HuH-7 (cell line): ENCODE data around the gene PRB3.
A peak's percentile ranks its signal among the peaks of the same experiment; 100 is the strongest.

ENCODE experiments used
- DNase-seq: peaks from one replicate; pipeline ENCODE4 v3.0.0; 2011; ENCODE audit warnings: low spot score

PRB3 gene

DNA sequence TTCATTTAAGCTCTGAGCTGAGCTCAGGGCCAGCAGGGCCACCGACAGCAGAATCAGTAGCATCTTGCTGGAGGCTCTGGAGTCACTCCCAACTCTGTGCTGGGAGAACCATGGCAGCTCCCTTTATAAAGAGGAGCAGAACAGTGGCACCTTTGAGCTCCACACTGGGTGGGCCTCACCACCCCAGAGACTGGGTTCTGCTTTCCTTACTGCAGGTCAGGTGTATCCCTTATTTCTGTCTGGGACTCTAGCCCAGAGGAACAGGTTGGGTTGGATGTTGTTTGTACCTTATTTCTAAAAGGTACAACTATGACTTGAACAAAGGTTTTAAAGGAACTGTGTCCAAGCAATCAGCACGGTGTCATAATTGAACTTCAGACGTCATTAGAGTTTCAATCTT, at the start of gene PRB3:
TSS of gene PRB3 (minus strand) at position 101 of the 400 bp plus-strand sequence. CDS start at position 63, 38 bp downstream.
- no peak for DNase-seq

DNA sequence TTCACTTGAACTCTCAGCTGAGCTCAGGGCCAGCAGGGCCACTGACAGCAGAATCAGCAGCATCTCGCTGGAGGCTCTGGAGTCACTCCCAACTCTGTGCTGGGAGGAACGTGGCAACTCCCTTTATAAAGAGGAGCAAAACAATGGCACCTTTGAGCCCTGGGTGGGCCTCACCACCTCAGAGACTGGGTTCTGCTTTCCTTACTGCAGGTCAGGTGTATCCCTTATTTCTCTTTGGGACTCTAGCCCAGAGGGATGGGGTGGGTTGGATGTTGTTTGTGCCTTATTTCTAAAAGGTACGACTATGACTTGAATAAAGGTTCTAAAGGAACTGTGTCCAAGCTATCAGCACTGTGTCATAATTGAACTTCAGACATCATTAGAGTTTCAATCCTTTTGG, 40.8 kb upstream of the PRB3 start, which contains the start of gene PRB4:
TSS of gene PRB4 (minus strand) at position 101 of the 400 bp plus-strand sequence. CDS start at position 63, 38 bp downstream.
- no peak for DNase-seq

DNA sequence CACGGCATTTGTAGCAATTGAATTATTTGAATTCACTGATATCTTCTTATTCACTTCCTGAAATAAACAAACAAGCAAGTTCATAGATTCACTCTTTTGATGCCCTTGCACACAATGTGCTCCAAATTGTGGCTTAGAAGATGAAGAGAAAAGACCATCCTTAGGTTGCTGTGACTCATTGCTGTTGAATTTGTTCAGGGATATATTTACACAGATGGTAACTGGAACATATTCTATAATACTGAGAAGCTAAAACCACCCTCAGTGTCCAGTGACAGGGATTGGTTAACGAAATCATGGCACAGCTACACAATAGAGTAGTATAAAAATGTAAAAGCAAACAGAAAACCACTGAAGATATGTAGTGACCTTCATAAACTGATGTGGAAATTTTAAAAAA, 37.6 kb upstream of the PRB3 start:
- no peak for DNase-seq

DNA sequence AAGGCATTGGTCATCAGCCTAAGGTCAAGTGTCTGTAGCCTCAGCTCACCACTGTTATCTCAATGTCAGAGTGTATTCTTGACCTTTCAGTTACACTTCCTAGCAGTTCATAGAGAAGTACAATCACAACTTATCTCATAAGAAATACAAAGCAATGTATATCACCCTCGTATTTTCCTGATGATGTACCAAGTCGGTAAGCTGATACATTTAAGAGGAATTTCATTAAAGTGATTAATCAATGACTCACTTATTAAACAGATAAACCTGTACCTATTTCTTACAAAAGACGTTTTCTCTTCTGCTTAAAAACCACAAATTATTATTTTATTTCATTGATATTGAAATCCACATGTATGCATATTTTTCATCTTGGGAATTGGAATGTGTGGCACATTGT, 3.9 kb upstream of the PRB3 start:
- no peak for DNase-seq

DNA sequence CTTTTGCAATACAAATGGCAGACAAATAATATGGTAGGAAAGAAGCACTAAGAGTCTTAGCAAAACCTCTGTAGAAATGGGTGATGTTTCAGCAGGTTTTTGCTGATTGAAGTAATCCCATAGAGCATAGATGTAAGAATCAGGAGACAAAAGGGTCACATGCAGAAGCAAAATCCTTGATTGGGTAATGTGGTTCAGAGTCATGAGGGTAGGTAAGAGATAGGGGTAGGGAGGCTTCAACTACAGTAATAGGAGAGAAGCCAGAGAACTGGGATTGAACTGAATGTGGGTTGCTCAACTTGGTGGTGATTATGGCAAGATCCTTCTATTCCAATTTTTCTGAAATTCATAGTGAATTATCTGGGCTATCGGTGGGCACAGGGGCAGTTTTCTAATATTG, 5.0 kb downstream of the PRB3 start:
- DNase-seq = no peak

DNA sequence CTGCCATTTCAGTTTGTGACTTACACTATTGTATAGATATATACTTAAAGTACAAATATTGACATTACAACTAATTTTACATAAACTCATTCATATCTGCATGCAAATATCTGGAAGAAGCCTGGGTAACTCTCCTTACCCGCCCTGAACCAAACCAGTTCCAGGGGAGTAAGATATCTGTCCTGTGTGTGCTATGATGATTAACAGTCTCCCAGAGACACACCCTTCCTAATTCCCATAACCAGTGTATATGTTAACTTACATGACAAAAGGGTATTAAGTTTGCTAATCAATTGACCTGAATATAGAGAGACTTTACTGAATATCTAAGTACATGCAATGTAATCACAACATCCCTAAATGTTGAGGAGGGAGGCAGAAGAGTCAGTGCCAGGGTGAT, 23.0 kb downstream of the PRB3 start:
- no peak for DNase-seq

DNA sequence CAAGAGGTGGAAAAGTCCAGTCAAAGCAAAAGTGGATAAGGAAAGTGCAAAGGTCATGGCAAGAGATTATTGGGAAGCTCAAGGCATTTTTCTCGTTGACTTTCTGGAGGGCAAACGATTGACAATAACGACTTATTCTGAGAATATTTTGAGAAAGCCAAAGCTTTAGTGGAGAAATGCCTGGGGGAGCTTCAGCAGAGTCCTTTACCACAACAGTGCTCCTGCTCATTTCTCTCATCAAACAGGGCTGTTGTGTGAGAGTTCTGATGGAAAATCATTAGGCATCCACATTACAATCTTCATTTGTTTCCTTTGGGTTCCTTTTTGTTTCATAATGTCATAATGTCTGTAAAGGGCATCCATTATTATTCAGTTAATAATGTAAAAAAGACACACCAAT, 26.9 kb downstream of the PRB3 start:
- no peak for DNase-seq

DNA sequence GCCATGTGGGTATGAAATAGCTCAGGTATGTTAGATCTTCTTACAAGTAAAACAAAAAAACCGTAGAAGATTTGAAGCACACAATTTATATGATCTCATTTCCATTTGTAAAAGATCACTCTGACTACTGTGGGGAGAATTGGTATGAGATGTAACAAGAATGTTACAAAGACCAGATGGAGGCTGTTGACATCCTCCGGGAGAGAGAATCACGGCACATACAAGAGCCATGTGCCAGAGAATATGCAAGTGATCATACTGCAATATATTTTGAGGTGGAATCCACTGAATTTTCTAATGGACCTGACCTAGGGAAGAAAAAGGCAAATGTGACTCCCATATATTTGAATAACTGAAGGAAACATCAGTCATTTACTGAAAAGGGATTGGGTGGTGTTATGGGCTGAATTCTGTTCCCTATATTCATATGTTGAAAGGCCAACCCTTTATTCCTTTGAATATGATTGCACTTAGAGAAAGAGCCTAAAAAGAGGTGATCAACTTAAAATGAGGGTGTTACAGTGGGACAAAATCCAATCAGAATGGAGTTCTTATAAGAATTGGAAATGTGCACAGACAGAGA, 29.1 kb downstream of the PRB3 start:
- DNase-seq = no peak

DNA sequence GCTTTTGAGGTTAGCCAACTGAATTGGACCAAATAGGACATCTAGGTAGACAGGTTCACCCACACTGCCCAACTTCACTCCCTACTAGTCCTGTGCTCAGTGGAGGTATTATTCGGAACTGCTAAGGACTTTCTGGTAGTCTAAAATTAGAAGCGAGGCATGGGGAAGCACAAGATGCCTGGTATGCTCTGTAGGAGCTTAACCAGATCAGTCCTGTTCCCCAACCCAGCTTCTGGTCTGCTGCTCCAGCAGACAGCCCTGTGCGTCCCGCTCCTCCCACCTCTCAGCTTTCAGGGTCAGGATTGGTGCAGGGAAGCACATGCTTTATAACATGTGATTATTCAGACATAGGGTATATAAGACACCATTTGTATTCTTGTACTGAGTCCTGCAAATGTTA, 31.2 kb downstream of the PRB3 start:
- no peak for DNase-seq

DNA sequence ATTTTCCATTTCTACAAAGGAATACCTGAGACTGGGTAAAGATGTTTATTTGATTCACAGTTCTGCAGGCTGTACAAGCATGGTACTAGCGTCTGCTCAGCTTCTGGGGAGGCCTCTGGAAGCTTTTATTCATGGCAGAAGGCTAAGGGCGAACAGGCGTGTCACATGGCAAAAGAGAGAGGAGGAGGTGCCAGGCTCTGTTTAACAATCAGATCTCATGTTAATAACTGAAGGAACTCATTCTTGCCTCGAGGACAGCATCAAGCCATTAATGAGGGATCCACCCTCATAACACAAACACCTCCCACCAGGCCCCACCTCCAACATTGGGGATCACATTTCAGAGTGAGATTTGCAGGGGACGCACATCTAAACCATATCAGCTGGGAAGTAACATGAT, 36.0 kb downstream of the PRB3 start:
- DNase-seq = no peak

DNA sequence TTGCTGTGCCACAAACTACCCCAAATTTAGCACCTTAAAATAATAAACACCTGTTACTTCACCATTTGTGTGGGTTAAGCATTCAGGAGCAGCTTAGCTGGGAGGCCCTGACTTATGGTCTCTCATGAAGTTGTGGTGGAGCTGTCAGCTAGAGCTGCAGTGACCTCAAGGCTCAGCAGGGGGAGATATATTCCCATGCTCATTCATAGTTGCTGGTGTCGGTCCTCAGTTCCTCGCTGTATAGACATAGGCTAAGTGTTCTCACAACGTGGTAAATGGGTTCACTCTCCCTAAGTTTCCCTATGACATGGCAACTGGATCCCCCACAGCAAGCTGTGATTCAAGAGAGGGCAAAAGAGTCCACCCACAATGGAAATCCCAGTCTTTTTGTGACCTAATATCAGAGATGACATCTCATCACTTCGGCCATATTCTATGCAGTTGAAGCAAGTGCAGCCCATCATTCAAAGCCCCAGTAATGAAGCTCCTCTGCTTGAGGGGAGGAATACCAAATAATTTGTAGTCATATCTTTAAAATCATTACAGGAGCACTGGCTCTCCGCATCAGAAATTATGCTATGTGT, 41.1 kb downstream of the PRB3 start:
- DNase-seq = peak; percentile 28

DNA sequence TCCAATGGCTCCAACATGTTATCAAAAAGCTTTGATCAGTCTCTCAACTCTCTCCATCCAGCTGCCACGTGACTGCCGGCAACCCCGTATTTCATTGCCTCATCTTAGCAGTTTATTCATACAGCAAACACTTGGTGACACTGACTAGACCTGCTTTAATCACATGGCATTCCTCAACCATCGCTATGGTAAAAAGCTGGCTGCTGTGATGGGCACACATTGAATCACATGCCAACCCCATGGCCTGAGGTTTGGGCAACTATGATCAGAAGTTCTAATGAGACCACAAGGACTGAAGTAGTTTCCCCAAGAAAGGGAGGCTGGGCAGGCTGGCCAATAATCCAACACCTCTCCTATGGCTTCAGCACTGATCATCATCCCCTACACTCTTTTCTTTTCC, 42.1 kb downstream of the PRB3 start:
- no peak for DNase-seq
